H1 (cell line): ENCODE measurements around the gene SSTR3.

Experiments used
- ATF3 ChIP-seq: IDR thresholded peaks from 2 replicates; pipeline ENCODE4 v1.6.1; 2011; ENCODE audit warnings: low read depth, mild to moderate bottlenecking, low read length; ENCODE audit not compliant: insufficient read depth
- BRCA1 ChIP-seq: IDR thresholded peaks from 2 replicates; pipeline ENCODE4 v1.6.1; 2012; ENCODE audit warnings: low read depth, low read length, improper control_type of control experiment
- CTCF ChIP-seq, 3 experiments: IDR thresholded peaks; 1 replicate in 2 of 3; 2 replicates in 1 of 3; pipeline versions ENCODE4 v1.5.1 to v1.6.1; 2011; ENCODE audit warnings: low read length in 3 of 3, mild to moderate bottlenecking in 3 of 3, inconsistent platforms in 2 of 3, low read depth in 1 of 3, moderate library complexity in 1 of 3; ENCODE audit not compliant: insufficient read depth in 1 of 3; ENCODE audit errors: control extremely low read depth in 1 of 3
- MAFK ChIP-seq: IDR thresholded peaks from 2 replicates; pipeline ENCODE4 v1.6.1; 2012; ENCODE audit warnings: low read depth, mild to moderate bottlenecking, improper control_type of control experiment, low read length
- POLR2A ChIP-seq, 2 experiments: IDR thresholded peaks; 1 replicate in 1 of 2; 2 replicates in 1 of 2; pipeline ENCODE4 v1.6.1; 2011; ENCODE audit warnings: low read depth in 2 of 2, low read length in 2 of 2, mild to moderate bottlenecking in 2 of 2; ENCODE audit errors: control extremely low read depth in 1 of 2
- RAD21 ChIP-seq, 2 experiments: IDR thresholded peaks in 1 of 2; conservative IDR thresholded peaks in 1 of 2; 2 replicates each; pipeline ENCODE4 v1.6.1; 2011; ENCODE audit warnings: low read depth in 2 of 2, low read length in 2 of 2, improper control_type of control experiment in 1 of 2, inconsistent platforms in 1 of 2, mild to moderate bottlenecking in 1 of 2, moderate library complexity in 1 of 2
- SRF ChIP-seq: IDR thresholded peaks from 2 replicates; pipeline ENCODE4 v1.6.1; 2011; ENCODE audit warnings: mild to moderate bottlenecking, low read depth, low read length, moderate library complexity
- TCF12 ChIP-seq: IDR thresholded peaks from 2 replicates; pipeline ENCODE4 v1.6.1; 2011; ENCODE audit warnings: low read depth, mild to moderate bottlenecking, low read length
- YY1 ChIP-seq: IDR thresholded peaks from 2 replicates; pipeline ENCODE4 v1.6.1; 2011; ENCODE audit warnings: low read depth, mild to moderate bottlenecking, low read length

- TF ChIP-seq MAFK (no peak), POLR2A (IDR thresholded peaks at IDR 0.05; ENCODE audit: control extremely low read depth in 1 of 2, low read depth in 2 of 2, low read length in 2 of 2) (no peak), SRF (no peak), ATF3 (no peak), BRCA1 (no peak), CTCF (IDR thresholded peaks at IDR 0.05; ENCODE audit: control extremely low read depth in 1 of 3, insufficient read depth in 1 of 3, low read depth in 1 of 3, low read length in 3 of 3) (no peak), RAD21 (IDR thresholded peaks at IDR 0.05 in 1 of 2, conservative IDR thresholded peaks at IDR 0.05 in 1 of 2; ENCODE audit: low read depth in 2 of 2, low read length in 2 of 2) (no peak), YY1 (no peak), TCF12 (no peak)
These were observed 33.7 kb downstream of the SSTR3 start for GRCh38 chr22:37178350-37179125.
